Middle frontal gyrus (tissue), 1 donor: ENCODE measurements around the gene CTNND2.

Experiments
- DNase-seq: peaks from one replicate; pipeline ENCODE4 v3.0.0-alpha.2; 2015; ENCODE audit warnings: low spot score; ENCODE audit errors: extremely low spot score

CTNND2 gene

GRCh38 chr5:10949856-10950630 is 954.2 kb downstream of the CTNND2 start:
- DNase-seq: no peak

- DNase-seq: no peak
These were observed 958.2 kb downstream of the CTNND2 start for GRCh38 chr5:10946050-10946449.

- no peak for DNase-seq
These were observed 962.3 kb downstream of the CTNND2 start for GRCh38 chr5:10941900-10942299.

- DNase-seq: no peak
These were observed 968.0 kb downstream of the CTNND2 start for GRCh38 chr5:10936081-10936855.

GRCh38 chr5:10935536-10935935 is 968.7 kb downstream of the CTNND2 start:
- DNase-seq: no peak

- DNase-seq: no peak
These were observed 969.4 kb downstream of the CTNND2 start for GRCh38 chr5:10934783-10935355.

GRCh38 chr5:10933121-10933520 is 971.1 kb downstream of the CTNND2 start:
- no peak for DNase-seq

- DNase-seq: no peak
These were observed 971.8 kb downstream of the CTNND2 start for GRCh38 chr5:10932426-10932825.

- DNase-seq: no peak
These were observed 976.6 kb downstream of the CTNND2 start for GRCh38 chr5:10927608-10928007.

GRCh38 chr5:10923310-10923709 is 980.9 kb downstream of the CTNND2 start:
- DNase-seq: no peak
